HepG2 (cell line): ENCODE measurements around the gene FOXD1. TPM values are rescaled to one million over a fixed set of nuclear protein-coding genes. Genes with fewer than 3 reads are reported as not detected.

Source experiments
- DZIP1 ChIP-seq: sonication (generic); formaldehyde crosslinking; IDR thresholded peaks from 2 replicates; pipeline ENCODE4 v1.5.0; 2020; ENCODE audit warnings: mild to moderate bottlenecking, missing genetic modification reagents
- ELF4 ChIP-seq: sonication (generic); formaldehyde crosslinking; IDR thresholded peaks from 2 replicates; pipeline ENCODE4 v1.5.0; 2020; ENCODE audit warnings: missing genetic modification reagents, mild to moderate bottlenecking, moderate library complexity, borderline replicate concordance
- HNRNPH1 ChIP-seq: fragments of 200-400 bp; formaldehyde crosslinking; optimal IDR thresholded peaks from 2 replicates; pipeline ENCODE3; 2017; ENCODE audit warnings: mild to moderate bottlenecking, low read depth, low read length
- PHF21A ChIP-seq: sonication (generic); formaldehyde crosslinking; IDR thresholded peaks from 2 replicates; pipeline ENCODE4 v1.5.0; 2020; ENCODE audit warnings: mild to moderate bottlenecking, missing genetic modification reagents
- PHF5A ChIP-seq: IDR thresholded peaks from one replicate; pipeline ENCODE4 v1.6.1; 2018; ENCODE audit warnings: low read depth, missing genetic modification reagents; ENCODE audit not compliant: unreplicated experiment
- SALL2 ChIP-seq: sonication (generic); formaldehyde crosslinking; IDR thresholded peaks from 2 replicates; pipeline ENCODE4 v1.8.1; 2023; ENCODE audit warnings: mild to moderate bottlenecking, missing genetic modification reagents, inconsistent platforms
- TMF1 ChIP-seq: sonication (generic); formaldehyde crosslinking; IDR thresholded peaks from 2 replicates; pipeline ENCODE4 v1.8.1; 2022; ENCODE audit warnings: low read depth, missing genetic modification reagents
- XRCC5 ChIP-seq: fragments of 200-400 bp; formaldehyde crosslinking; optimal IDR thresholded peaks from 2 replicates; pipeline ENCODE3; 2017; ENCODE audit warnings: mild to moderate bottlenecking, low read length
- ZBTB21 ChIP-seq: sonication (generic); formaldehyde crosslinking; IDR thresholded peaks from 2 replicates; pipeline ENCODE4 v1.4.0; 2020; ENCODE audit warnings: missing genetic modification reagents
- ZBTB7B ChIP-seq: sonication (generic); formaldehyde crosslinking; IDR thresholded peaks from 2 replicates; pipeline ENCODE4 v1.4.0; 2020; ENCODE audit warnings: missing genetic modification reagents
- ZNF12 ChIP-seq: sonication (generic); formaldehyde crosslinking; IDR thresholded peaks from 2 replicates; pipeline ENCODE4 v1.5.0; 2020; ENCODE audit warnings: missing genetic modification reagents
- ZNF331 ChIP-seq: sonication (generic); formaldehyde crosslinking; IDR thresholded peaks from 2 replicates; pipeline ENCODE4 v1.4.0; 2020; ENCODE audit warnings: missing genetic modification reagents
- ZNF367 ChIP-seq: sonication (generic); formaldehyde crosslinking; IDR thresholded peaks from 2 replicates; pipeline ENCODE4 v1.4.0; 2020; ENCODE audit warnings: missing genetic modification reagents, borderline replicate concordance
- ZNF552 ChIP-seq: sonication (generic); formaldehyde crosslinking; IDR thresholded peaks from 2 replicates; pipeline ENCODE4 v1.9.0; 2022; ENCODE audit warnings: missing genetic modification reagents, mild to moderate bottlenecking, borderline replicate concordance
- ZNF7 ChIP-seq: IDR thresholded peaks from 2 replicates; pipeline ENCODE4 v1.6.1; 2016; ENCODE audit warnings: missing biosample characterization, missing genetic modification reagents
- ZNF710 ChIP-seq: sonication (generic); formaldehyde crosslinking; IDR thresholded peaks from 2 replicates; pipeline ENCODE4 v1.5.0; 2020; ENCODE audit warnings: mild to moderate bottlenecking, missing genetic modification reagents, borderline replicate concordance
- ZNF773 ChIP-seq: sonication (generic); formaldehyde crosslinking; IDR thresholded peaks from 2 replicates; pipeline ENCODE4 v1.4.0; 2020; ENCODE audit warnings: missing genetic modification reagents, borderline replicate concordance
- ZNF781 ChIP-seq: sonication (generic); formaldehyde crosslinking; IDR thresholded peaks from 2 replicates; pipeline ENCODE4 v1.5.1; 2020; ENCODE audit warnings: borderline replicate concordance, mild to moderate bottlenecking, missing genetic modification reagents; ENCODE audit errors: not compliant biosample characterization
- polyA plus RNA-seq, 8 experiments: library from polyadenylated mRNA; depleted of rRNA in 3 of 8; stranded (reverse) in 7 of 8; unstranded in 1 of 8; fragments of >200 nt; fragmentation: Illumina TruSeq in 4 of 8; extraction: Trizol in 4 of 8; gene quantifications; 2 replicates each; pipeline versions ENCODE4 v1.2.1 to v1.2.3, GENCODE V29; 2011 to 2016; ENCODE audit warnings: low read depth in 4 of 8, missing spikeins in 1 of 8, mixed read lengths in 1 of 8; ENCODE audit not compliant: insufficient read depth in 1 of 8
- total RNA-seq, 5 experiments: library from RNA; depleted of rRNA; stranded (reverse); fragments of >200 nt; fragmentation: Illumina TruSeq; extraction: Trizol; gene quantifications; 2 replicates each; pipeline ENCODE4 v1.2.3, GENCODE V29; 2016; ENCODE audit warnings: low read depth in 1 of 5
- TF ChIP-seq, protein P1 (sequence below): sonication (generic); formaldehyde crosslinking; IDR thresholded peaks from 2 replicates; pipeline ENCODE4 v1.5.1; 2020; ENCODE audit warnings: mild to moderate bottlenecking, missing genetic modification reagents, borderline replicate concordance

FOXD1 gene
- total and polyA plus RNA-seq, 2 of the 13 experiments (the other 11 are each of a cell fraction or from before 2014, with no cell fraction given) = 0.04 to 0.05 TPM

- TF ChIP-seq ZNF552 (CRISPR knock-in tag) = no peak
- no peak for TF ChIP-seq PHF21A (CRISPR knock-in tag)
- no peak for TF ChIP-seq ZNF710 (CRISPR knock-in tag)
- peak; percentile 50 for TF ChIP-seq XRCC5
- TF ChIP-seq ZNF773 (CRISPR knock-in tag) = no peak
- no peak for TF ChIP-seq ZNF367
- TF ChIP-seq ZNF7 (CRISPR knock-in tag) = no peak
- TF ChIP-seq PHF5A (CRISPR knock-in tag) = no peak
- TF ChIP-seq ZNF781 (CRISPR knock-in tag) = no peak
- no peak for TF ChIP-seq ZBTB21 (CRISPR knock-in tag)
- TF ChIP-seq ZNF331 (CRISPR knock-in tag) = no peak
- TF ChIP-seq TMF1 (CRISPR knock-in tag) = no peak
- no peak for TF ChIP-seq ELF4 (CRISPR knock-in tag)
- TF ChIP-seq SALL2 = peak; percentile 65
- no peak for TF ChIP-seq ZNF12 (CRISPR knock-in tag)
- no peak for TF ChIP-seq HNRNPH1
- no peak for TF ChIP-seq DZIP1
- TF ChIP-seq, protein P1, sequence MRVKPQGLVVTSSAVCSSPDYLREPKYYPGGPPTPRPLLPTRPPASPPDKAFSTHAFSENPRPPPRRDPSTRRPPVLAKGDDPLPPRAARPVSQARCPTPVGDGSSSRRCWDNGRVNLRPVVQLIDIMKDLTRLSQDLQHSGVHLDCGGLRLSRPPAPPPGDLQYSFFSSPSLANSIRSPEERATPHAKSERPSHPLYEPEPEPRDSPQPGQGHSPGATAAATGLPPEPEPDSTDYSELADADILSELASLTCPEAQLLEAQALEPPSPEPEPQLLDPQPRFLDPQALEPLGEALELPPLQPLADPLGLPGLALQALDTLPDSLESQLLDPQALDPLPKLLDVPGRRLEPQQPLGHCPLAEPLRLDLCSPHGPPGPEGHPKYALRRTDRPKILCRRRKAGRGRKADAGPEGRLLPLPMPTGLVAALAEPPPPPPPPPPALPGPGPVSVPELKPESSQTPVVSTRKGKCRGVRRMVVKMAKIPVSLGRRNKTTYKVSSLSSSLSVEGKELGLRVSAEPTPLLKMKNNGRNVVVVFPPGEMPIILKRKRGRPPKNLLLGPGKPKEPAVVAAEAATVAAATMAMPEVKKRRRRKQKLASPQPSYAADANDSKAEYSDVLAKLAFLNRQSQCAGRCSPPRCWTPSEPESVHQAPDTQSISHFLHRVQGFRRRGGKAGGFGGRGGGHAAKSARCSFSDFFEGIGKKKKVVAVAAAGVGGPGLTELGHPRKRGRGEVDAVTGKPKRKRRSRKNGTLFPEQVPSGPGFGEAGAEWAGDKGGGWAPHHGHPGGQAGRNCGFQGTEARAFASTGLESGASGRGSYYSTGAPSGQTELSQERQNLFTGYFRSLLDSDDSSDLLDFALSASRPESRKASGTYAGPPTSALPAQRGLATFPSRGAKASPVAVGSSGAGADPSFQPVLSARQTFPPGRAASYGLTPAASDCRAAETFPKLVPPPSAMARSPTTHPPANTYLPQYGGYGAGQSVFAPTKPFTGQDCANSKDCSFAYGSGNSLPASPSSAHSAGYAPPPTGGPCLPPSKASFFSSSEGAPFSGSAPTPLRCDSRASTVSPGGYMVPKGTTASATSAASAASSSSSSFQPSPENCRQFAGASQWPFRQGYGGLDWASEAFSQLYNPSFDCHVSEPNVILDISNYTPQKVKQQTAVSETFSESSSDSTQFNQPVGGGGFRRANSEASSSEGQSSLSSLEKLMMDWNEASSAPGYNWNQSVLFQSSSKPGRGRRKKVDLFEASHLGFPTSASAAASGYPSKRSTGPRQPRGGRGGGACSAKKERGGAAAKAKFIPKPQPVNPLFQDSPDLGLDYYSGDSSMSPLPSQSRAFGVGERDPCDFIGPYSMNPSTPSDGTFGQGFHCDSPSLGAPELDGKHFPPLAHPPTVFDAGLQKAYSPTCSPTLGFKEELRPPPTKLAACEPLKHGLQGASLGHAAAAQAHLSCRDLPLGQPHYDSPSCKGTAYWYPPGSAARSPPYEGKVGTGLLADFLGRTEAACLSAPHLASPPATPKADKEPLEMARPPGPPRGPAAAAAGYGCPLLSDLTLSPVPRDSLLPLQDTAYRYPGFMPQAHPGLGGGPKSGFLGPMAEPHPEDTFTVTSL = no peak
- TF ChIP-seq ZBTB7B = no peak
These were observed 2.9 kb upstream of the FOXD1 start (continued) for GRCh38 chr5:73451224-73452130.
